EH (cell line): ENCODE measurements around the gene SH3GLB2.

Experiments
- DNase-seq: peaks from one replicate; pipeline ENCODE4 v3.0.0-alpha.2; 2015; ENCODE audit warnings: low read depth

SH3GLB2 gene

DNA sequence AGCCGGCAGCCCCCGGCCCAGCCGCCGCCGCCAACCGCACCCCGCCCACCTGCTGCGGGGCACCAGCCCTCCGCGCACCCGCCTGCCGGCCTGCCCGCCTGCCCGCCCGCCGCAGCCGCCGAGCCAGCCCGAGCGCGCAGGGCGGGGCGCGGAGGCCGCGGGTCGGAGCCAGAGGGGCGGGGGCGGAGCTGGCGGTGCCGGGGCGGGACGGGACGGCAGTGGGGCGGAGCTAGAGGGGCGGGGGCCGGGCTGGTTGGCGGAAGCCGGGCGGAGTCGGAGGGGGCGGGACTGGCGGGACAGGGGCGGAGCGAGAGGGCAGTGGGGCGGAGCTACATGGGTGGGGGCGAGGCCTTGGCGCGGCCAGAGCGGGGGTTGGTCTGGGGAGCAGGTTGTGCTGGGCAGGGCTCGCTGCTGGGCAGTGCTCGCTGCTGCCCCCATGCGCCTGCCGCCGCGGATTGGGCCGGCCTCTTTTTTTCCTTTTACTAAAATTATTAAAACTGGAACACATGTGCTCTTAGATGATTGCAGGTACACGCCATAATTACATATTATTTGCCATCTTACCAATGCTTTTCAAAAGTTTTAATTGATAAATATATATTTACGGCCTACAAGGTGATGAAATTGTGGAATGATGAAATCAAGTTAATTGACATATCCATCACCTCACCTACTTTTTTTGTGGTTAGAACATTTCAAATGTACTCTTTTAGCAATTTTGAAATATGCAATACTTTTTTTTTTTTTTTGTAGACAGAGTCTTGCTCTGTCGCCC lies at the start of gene SH3GLB2:
Gene SH3GLB2, minus strand, starts transcription at position 140 of the 775 bp plus-strand sequence. CDS start 177 bp downstream, outside the sequence.
- DNase-seq: peak; percentile 93

DNA sequence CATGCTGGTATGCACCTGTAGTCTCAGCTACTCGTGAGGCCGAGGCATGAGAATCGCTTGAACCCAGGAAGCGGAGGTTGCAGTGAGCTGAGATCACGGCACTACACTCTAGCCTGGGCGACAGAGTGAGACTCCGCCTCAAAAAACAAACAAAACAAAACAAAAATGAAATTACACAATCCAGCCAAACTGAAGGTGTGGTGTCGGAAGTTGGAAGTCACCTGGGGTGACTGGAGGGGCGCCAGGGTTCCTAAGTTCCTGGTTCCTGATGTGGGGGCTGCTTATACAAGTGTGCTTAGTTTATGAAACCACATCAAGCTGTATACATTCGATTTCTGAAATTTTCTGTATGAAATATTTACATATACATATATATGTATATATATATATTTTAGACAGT lies 49.1 kb upstream of the SH3GLB2 start:
- DNase-seq: no peak

DNA sequence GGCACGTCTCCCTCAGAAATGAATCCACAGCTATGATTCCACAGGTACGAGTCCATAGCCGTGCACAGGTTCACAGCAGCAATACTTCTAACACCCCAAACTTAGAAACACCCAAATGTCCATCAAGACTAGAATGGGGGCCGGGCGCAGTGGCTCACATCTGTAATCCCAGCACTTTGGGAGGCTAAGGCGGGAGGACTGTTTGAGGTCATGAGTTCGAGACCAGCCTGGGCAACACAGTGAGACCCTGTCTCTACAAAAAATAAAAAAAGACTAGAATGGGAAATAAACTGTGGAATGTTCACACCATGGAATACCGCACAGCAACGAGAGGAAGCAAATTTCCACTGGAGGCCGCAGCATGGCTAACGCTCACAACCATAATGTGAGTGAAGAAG lies 48.5 kb upstream of the SH3GLB2 start:
- DNase-seq: no peak

DNA sequence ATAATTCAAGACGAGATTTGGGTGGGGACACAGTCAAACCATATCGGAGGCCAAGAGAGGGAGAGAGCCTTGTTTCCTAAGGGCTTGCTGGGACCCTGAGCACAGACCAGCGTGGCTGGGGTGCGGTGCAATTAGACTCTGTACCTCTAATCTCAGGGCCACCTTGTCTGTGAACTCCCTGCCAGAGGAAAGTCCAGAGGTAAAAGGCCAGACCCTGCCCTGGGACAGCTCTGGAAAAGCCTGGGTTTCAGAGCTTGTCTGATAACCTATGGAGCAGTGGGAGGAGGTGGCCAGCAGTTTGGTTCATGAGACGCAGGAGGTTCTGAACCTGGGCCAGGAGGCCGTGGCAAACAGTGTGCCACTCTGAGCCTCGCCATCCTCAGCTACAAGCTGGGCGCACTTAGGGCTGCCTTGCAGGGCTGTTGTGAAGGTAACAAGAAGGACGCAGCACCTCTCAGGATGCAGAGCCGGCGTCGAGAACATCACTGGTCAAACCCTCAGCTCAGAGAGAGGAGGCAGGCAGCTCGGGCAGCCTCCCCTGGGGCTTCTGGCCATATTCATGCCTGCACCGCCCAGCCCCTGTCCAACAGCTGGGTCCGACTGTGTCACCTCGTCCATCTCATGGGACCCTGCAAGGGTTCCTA lies 48.0 kb upstream of the SH3GLB2 start:
- DNase-seq: no peak

DNA sequence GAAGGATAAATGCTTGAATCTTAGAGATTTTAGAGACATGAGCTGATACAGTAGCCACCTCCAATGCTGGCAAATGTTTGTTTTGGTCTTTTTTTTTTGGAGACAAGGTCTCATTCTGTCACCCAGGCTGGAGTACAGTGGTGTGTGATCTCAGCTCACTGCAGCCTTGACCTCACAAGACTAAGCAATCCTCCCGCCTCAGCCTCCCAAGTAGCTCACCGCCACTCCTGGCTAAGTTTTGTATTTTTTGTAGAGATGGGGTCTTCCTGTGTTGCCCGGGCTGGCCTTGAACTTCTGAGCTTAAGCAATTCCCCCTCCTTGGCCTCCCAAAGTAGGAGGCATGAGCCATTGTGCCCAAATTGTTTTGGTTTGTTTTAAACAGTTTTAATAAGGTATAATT lies 46.0 kb upstream of the SH3GLB2 start:
- no peak for DNase-seq

DNA sequence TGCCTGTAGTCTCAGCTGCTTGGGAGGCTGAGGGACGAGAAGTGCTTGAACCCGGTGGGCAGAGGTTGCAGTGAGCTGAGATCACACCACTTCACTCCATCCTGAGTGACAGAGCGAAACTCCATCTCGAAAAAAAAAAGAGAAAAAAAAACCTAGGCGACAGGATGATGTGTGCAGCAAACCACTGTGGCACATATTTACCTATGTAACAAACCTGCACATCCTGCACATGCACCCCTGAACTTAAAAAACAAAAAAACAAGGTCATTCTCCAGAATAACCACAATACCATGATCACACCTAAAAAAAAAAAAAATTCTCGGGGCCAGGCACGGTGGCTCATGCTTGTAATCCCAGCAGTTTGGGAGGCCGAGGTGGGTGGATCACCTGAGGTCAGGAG lies 45.3 kb upstream of the SH3GLB2 start:
- no peak for DNase-seq

DNA sequence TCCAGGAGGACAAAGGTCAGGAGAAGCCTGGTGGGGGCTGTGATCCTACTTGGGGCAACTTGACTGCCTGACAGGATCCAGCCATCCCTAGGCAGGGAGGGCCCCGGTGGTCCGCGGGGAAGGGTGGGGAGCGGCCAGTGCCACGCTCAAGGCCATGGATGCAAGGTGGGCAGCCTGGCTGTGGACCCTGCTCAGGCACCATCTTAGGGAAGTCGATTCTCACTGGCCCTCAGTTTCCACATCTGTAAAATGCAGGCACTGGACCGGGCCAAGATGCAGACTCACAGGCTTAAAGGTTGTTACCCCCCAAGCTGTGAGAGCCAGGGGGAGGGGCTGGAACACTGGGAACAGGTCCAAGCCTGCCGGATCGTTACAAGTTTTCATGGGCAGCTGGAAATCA lies 44.0 kb upstream of the SH3GLB2 start:
- DNase-seq: no peak

DNA sequence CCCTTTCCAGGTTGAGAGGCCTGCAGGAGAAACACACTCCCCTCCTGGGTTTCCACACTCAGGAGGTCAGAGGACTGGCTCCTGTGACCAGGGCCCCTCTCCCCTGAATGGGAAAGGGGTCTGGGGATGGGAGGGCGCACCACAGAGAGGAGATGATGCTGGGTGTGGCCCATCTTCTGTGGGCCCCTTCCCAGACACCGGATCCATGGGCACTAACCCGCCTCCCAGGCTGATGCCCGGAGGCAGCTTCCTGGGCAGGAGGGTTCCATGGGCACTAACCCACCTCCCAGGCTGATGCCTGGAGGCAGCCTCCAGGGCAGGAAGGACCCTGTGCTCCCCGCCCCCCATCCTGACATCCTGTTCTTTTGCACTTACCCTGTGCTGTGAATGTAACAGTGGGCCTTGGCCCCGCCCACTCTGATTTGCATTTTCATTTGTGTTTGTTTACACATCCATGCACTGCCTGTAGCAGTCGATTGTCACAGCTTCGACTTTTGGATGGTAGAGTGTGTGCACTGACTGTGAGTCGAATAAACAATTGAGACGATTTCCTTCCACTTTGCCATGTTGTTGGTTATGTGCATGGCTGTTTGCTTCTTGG lies 43.5 kb upstream of the SH3GLB2 start:
- no peak for DNase-seq

DNA sequence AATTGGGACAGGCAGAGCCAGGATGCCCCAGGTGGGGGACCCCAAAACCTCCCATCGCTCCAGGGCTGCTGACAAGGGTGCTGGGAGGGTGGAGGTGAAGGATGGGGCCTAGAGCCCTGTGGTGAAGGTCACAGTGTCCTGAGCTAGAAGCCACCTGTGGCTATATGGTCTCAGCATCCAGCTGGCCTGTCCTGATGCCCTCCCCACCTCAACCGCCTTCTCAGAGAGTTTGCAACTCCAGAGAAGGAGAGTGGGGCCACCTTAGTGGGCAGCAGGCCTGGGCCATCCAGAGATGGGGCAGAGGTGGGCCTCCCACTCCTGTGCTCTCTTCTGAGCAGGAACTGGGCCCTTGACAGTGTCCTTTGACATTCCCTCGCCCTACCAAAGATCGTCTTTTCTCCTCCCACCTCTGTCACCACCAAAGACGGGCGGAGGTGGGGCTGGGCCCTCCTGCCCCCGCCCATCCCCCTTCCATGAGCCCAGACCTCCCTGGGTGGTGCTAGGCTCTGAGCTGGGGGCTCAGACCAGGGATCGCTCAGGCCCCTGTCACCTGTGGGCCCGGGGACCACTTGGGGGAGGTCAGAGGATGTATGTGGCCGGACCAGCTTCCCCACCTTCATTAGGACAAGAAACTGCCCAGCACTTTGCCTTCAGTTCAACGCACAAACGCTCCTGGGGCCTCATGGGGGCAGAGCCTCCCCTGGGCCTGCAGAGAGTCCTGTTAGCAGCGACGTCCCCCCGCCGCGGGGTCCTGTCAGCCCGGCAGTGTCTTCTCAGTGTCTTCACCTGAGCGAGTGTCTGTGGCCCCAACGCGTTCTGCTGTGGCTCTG lies 42.8 kb upstream of the SH3GLB2 start:
- DNase-seq: no peak

DNA sequence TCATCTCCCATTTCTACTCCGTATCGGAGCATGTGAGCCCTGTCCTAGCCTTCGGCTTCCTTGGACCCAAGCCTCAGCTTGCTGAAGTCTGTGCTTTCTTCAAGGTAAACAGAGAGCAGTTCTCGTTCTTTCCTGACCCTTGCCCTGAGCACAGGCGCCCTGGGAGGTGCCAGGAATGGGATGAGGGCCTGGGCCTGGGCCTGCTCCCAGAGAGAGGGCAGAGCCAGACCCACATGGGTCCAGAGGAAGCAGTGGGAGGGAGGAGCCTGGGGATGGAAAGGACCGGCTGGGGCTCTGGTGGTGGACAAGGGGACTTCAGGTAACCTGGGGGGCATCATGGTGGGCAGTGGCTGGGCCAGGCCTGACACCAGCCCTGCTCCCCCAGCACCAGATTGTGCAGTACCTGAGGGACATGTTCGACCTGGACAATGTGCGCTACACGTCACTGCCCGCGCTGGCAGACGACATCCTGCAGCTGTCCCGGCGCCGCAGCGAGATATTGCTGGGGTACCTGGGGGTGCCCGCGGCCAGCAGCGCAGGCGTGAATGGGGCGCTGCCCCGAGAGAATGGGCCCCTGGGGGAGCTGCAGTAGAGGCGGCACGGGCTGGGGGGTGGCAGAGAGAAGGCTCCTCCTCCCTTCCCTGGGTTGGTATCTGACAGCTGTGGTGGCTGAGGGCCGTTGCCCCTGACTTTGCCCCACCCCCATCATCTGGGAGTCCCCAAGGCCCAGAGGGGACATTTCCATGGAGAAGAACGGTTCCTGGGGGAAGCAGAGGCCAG lies 41.9 kb upstream of the SH3GLB2 start:
- no peak for DNase-seq

DNA sequence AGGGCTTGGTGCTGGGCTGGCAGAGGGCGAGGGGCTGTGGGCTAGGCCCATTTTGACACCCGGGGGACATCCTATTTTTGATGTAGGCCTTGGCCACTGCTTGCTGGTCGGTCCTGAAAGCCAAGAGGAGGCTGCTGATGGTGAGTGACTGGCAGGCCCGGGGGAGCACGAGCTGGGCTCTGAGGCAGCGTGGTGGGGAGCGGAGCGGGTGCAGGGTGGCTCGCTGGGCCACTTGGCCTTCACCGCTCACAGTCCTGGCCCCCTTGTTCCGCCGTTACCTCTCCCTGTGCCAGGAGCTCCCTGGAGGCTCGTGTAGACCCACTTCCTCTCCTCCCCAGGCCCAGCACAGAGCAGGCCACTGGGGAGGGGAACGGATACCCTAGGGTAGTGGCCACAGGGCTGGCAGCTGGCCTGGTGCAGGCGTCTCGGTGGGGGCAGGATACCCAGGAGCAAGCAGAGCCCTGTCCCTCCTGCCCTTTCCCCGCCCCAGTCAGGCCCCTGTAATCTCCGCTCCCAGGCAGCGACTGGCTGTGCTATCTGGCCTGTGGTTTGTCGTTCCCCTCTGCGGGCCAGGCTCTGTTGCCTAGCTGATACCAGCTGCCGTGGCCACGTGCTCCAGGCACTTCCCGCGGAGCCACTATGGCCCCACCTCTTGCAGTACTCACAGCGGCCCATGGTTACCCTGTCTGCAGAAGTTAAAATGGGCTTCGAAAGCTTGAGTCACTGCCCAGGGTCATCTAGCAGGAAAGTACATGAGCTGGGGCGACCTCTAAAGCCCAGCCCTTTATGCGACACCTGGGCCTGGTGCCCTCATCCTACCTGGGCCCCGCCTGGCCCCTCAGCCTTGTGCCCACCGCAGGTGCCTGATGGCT lies 41.1 kb upstream of the SH3GLB2 start:
- DNase-seq: no peak

DNA sequence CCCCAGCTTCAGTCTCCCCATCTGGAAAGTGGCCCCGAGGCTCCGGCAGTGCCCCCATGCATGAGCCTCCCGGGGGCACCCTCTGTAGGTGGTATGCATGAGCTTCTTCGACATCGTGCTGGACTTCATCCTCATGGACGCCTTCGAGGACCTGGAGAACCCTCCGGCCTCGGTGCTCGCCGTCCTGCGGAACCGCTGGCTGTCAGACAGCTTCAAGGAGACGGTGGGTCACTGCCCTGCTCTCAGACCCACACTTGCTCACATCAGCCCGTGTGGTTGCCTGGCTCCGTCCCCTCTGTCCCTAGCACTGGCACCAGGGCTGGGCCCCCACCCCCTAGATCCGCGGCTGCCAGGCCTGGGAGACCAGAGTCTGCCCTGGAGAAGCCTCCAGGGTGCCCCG lies 40.0 kb upstream of the SH3GLB2 start:
- DNase-seq: no peak

DNA sequence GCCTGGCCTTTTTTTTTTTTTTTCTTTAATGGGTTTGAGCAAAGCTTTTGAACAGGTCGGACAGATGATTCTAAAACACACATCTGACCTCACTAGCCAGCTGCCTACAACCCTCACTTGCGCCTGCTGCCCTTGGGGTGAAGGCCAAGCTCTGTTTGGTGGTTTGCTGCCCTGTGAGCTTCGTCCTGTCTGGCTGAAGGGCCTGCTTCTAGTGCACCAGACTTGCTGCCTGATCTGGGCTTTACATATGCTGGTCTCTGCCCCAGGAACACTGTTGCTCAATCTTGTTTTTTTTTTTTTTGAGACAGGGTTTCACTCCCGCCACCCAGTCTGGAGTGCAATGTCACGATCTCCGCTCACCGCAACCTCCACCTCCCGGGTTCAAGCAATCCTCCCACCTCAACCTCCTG lies 36.4 kb upstream of the SH3GLB2 start:
- DNase-seq: no peak

DNA sequence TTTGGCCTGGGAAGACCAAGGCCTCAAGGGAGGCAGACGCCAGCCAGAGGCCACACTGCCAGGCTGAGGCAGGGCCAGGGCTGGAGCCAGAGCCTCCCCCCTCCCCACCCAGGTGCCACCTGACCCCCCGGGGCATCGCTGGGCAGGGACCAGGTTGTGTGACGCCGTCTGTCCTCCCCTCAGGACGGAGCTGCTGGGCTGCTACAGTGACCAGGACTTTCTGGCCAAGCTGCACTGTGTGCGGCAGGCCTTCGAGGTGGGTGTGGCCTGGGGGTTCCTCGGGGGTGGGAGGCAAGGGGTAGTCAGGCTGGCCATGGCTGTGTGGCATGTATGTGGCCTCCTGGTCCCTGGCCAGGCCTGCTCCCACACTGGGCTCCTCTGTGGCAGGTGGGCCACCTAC lies 34.9 kb upstream of the SH3GLB2 start:
- DNase-seq: no peak

DNA sequence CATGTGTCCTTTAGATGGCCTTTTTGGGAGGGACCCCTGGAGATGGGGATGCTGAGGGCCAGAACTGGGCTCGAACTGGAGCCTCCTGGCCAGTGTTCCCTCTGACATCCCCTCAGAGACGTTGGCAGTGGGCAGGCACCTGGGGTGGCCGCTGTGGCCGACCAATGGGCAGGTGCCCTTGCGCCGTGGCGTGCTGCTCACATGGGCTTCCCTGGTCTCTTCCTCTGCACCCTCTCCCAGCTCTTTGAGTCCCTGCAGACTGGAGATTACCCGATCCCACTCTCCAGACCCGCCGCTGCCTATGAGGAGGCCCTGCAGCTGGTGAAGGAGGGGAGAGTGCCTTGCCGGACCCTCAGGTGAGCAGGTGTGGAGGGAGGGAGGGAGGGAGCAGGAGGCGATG lies 32.9 kb upstream of the SH3GLB2 start:
- no peak for DNase-seq

DNA sequence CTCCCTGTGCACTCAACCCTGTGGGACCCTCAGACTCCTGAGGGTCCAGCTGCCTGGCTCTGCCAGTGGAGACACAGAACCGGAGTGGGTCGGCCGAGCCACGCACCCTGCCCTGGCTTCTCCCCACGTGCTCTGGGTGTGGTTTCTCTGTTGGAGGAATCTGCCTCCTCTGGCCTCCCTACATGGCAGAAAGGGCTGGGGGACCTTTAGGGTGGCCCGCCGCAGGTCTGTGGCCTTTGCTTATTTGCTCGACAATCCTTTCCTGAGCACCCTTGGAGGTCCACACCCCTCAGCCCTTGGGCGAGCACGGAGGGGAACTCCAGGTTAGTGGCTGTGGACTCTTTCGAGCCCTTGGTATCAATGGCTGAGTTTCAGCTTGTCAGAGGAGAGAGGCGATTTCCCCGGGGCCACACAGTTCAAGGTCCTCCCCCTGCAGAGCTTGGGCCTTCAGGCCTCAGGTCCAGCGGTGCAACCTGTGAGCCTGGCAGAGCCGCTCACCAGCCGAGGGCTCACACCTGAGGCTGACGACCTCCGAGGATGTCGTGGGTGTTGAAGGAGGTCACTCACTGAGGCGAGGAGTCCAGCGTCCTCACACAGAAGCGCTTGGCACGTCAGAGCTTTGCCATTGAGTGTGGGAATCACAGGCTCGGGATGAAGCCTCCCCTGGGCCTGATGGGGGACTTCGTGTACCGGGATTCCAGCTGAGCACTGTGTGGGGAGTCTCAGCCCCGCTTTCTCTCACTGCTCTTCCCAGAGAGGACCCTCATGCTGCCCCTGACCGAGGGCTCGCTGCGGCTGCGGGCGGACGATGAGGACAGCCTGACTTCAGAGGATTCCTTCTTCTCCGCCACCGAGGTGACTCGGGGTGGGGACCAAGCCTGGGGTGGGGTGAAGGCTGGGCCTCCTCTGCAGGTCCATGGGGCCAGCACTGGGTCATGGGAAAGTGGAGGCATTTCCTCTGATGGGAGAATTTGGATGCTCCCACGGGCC lies 32.0 kb upstream of the SH3GLB2 start:
- no peak for DNase-seq

DNA sequence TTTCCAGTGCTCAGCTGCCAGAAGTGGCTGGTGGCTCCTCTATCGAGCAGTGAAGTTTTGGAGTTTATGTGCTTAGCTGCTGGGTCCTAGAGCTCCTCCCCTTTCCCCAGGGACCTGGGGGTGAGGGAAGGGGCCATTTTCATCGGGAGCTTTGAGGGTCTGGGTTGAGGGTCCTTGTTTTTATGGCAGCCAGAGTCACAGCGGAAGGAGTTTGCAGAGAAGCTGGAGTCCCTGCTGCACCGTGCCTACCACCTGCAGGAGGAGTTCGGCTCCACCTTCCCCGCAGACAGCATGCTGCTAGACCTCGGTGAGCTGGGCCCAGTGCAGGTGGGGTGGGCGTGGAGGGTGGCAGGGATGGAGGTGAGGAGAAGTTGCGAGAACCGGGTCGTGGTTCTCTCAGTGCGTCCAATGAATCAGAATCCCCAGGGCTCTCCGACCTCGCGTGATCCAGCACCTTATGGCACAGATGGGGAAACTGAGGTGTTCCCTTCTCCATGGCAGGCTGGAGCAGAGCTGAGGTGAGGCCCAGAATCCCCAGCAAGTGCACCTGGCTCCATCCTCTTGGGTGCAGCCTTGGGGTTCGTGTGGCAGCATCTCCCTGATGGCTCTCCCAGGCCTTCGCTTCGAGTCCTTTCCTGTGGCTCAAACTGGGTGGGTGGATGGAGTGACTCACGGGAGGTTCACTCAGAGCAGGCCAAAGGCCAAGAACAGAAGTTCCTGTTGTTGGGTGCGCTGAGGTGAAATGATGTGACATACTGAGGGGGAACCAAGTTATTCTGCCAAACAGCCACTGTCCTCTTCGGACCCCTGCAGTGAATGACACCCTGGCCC lies 31.0 kb upstream of the SH3GLB2 start:
- peak; percentile 13 for DNase-seq

DNA sequence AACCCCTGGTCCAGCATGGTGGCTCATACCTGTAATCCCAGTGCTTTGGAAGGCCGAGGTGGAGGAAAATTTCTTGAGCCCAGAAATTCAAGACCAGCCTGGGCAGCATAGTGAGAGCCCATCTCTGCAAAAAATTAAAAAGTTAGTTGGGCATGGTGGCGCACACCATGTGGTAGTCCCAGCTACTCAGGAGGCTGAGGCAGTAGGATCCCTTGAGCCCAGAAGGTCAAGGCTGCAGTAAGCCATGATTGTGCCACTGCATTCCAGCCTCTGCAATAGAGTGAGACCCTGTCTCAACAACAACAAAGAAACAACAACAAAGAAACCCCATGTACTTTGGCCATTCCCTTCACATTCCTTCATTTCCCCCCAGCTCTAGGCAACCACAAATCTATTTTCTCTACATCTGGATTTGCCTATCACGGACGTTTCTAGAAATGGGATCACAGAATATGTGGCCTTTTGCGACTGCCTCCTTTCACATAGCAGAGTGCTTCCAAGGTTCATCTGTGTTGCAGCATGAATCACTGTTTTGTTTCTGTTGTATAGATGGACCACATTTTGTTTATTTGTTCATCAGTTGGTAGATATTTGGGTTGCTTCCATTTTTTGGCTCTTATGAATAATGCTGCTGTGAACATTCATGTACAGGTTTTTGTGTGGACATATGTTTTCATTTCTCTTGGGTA lies 26.2 kb upstream of the SH3GLB2 start:
- DNase-seq: no peak
